Esophagus muscularis mucosa (tissue), 3 donors: Measurements from ENCODE around the gene SLC6A2.

Source experiments
- POLR2A ChIP-seq: fragments of 450-650 bp; IDR thresholded peaks from one replicate; pipeline ENCODE4 v1.6.1; 2017; ENCODE audit warnings: antibody characterized with exemption, moderate library complexity, mild to moderate bottlenecking, low read depth
- TF ChIP-seq, protein P1 (sequence below), 3 experiments: fragments of 200-600 bp in 2 of 3; fragments of 450-650 bp in 1 of 3; sonication (generic) in 2 of 3; IDR thresholded peaks; one replicate each; pipeline ENCODE4 v1.5.1; 2017 to 2019; ENCODE audit warnings: antibody characterized with exemption in 3 of 3, mild to moderate bottlenecking in 2 of 3, moderate library complexity in 1 of 3

GRCh38 chr16:55663225-55663624 lies 7.4 kb downstream of the SLC6A2 start:
- no peak for TF ChIP-seq POLR2A
- TF ChIP-seq, protein P1, sequence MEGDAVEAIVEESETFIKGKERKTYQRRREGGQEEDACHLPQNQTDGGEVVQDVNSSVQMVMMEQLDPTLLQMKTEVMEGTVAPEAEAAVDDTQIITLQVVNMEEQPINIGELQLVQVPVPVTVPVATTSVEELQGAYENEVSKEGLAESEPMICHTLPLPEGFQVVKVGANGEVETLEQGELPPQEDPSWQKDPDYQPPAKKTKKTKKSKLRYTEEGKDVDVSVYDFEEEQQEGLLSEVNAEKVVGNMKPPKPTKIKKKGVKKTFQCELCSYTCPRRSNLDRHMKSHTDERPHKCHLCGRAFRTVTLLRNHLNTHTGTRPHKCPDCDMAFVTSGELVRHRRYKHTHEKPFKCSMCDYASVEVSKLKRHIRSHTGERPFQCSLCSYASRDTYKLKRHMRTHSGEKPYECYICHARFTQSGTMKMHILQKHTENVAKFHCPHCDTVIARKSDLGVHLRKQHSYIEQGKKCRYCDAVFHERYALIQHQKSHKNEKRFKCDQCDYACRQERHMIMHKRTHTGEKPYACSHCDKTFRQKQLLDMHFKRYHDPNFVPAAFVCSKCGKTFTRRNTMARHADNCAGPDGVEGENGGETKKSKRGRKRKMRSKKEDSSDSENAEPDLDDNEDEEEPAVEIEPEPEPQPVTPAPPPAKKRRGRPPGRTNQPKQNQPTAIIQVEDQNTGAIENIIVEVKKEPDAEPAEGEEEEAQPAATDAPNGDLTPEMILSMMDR (IDR thresholded peaks at IDR 0.05): no peak
